HFFc6 (cell line): ENCODE data around the gene CHAD. TPM values are rescaled to one million over a fixed set of nuclear protein-coding genes. Genes with fewer than 3 reads are reported as not detected.

ENCODE experiments used
- DNase-seq: peaks from one replicate; pipeline ENCODE4 v3.0.0-alpha.2; 2018
- H3K27ac Mint-ChIP-seq: 2 replicates; pipeline ENCODE4 v1.8.0; 2020; ENCODE audit warnings: mild to moderate bottlenecking, mixed read lengths
- H3K27me3 Mint-ChIP-seq: 2 replicates; pipeline ENCODE4 v1.8.0; 2021; ENCODE audit warnings: mild to moderate bottlenecking, moderate library complexity, mixed read lengths; ENCODE audit not compliant: insufficient read depth
- H3K36me3 Mint-ChIP-seq: 2 replicates; pipeline ENCODE4 v1.8.0; 2021; ENCODE audit warnings: low read depth, mixed read lengths
- H3K4me1 Mint-ChIP-seq: 2 replicates; pipeline ENCODE4 v1.8.0; 2020; ENCODE audit warnings: low read depth, mixed read lengths
- H3K4me3 Mint-ChIP-seq: 2 replicates; pipeline ENCODE4 v1.8.0; 2020; ENCODE audit warnings: mild to moderate bottlenecking, moderate library complexity, mixed read lengths
- H3K9me3 Mint-ChIP-seq: 2 replicates; pipeline ENCODE4 v1.8.0; 2020; ENCODE audit warnings: mild to moderate bottlenecking, mixed read lengths
- CTCF ChIP-seq: fragments of 200-600 bp; sonication (generic); IDR thresholded peaks from 2 replicates; pipeline ENCODE4 v1.5.0; 2021; ENCODE audit warnings: antibody characterized with exemption, mild to moderate bottlenecking
- total RNA-seq, 6 experiments: library from RNA; stranded (reverse); fragmentation: NEBNext Ultra II Directional; extraction: Animal tissue kit (Norgen Biotek cat#: 25700); gene quantifications; 2 replicates in 1 of 6; 3 replicates in 5 of 6; pipeline ENCODE4 v1.2.3, GENCODE V29; 2021

Gene CHAD
- total RNA-seq, 6 experiments from 2014 or later, result not detected

DNA sequence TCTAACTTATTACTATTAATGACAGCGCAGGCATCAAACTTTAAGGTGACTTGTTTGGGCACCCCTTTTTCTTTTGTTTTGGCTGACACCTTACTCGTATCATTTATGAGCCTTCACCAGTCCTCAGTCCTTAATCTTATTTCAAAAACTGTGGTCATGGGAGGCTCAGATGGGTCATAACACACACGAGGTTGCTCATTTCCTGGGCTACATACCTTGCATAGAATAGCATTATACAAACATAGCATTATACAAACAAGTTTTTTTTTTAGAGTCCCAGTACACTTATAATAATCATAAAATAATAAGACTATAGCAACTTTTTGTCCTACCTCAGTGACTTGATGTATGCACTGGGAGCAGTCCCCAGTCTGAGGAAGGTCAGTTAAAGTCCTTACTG is 53.9 kb downstream of the CHAD start:
- peak overlapping the region; percentile 10; the same call in 1 of the 2 replicates for H3K27ac Mint-ChIP-seq
- no peak for TF ChIP-seq CTCF
- H3K4me3 Mint-ChIP-seq, result no peak overlapping the region
- peaks cover 14% of the 10 kb centered on the region for H3K4me1 Mint-ChIP-seq
- H3K9me3 Mint-ChIP-seq, result no peaks in the 10 kb centered on the region
- DNase-seq, result no peak
- H3K27me3 Mint-ChIP-seq, result peaks cover 2% of the 10 kb centered on the region
- no peaks in the 10 kb centered on the region for H3K36me3 Mint-ChIP-seq

Other genes starting within 250 kb of the CHAD start
- under 1 TPM in 3 of 6 experiments, not detected in 3; 0.17 to 0.24 (median 0.18) TPM for gene TMEM92, start 194.4 kb downstream of the CHAD start, total RNA-seq
- 10 to 100 TPM; 38.9 to 47.1 (median 43.2) TPM for gene XYLT2, start 122.8 kb downstream of the CHAD start, total RNA-seq
- 10 to 100 TPM; 70.0 to 78.7 (median 75.0) TPM for gene MRPL27, start 95.7 kb downstream of the CHAD start, total RNA-seq
- gene EME1, start 95.7 kb downstream of the CHAD start, total RNA-seq, result 1 to 10 TPM; 3.3 to 7.7 (median 6.5) TPM
- gene LRRC59, start 71.4 kb downstream of the CHAD start, total RNA-seq, result 100 to 1,000 TPM; 214 to 272 (median 261) TPM
- gene ACSF2, start 42.7 kb downstream of the CHAD start, total RNA-seq, result 10 to 100 TPM; 15.3 to 23.3 (median 17.5) TPM
- gene RSAD1, start 10.0 kb upstream of the CHAD start, total RNA-seq, result 10 to 100 TPM; 14.9 to 20.4 (median 17.5) TPM
- under 1 TPM; 0.12 to 0.76 (median 0.28) TPM for gene MYCBPAP, start 39.6 kb upstream of the CHAD start, total RNA-seq
- under 1 TPM in 1 of 6 experiments, not detected in 5; 0.05 TPM for gene EPN3, start 63.9 kb upstream of the CHAD start, total RNA-seq
- 10 to 100 TPM; 53.4 to 71.2 (median 62.6) TPM for gene SPATA20, start 78.3 kb upstream of the CHAD start, total RNA-seq
- gene CACNA1G, start 91.8 kb upstream of the CHAD start, total RNA-seq, result under 1 TPM in 5 of 6 experiments, not detected in 1; 0.03 to 0.19 (median 0.05) TPM
- 10 to 100 TPM; 18.4 to 23.6 (median 21.3) TPM for gene ABCC3, start 166.0 kb upstream of the CHAD start, total RNA-seq
- gene ANKRD40, start 239.0 kb upstream of the CHAD start, total RNA-seq, result 10 to 100 TPM; 43.1 to 48.4 (median 46.6) TPM